GM19351 (cell line): ENCODE measurements around the gene GBP7.
"Not testable (repeated sequence)": the region's sequence is repeated elsewhere in the genome, so short reads cannot be mapped to it uniquely, and the experiment has no call there.

Experiments
- ATAC-seq: cut with Tn5 transposase; IDR thresholded peaks from one replicate; pipeline ENCODE4 v1.9.1; 2021; ENCODE audit warnings: mild to moderate bottlenecking, moderate library complexity; ENCODE audit not compliant: unreplicated experiment

The GBP7 gene, protein sequence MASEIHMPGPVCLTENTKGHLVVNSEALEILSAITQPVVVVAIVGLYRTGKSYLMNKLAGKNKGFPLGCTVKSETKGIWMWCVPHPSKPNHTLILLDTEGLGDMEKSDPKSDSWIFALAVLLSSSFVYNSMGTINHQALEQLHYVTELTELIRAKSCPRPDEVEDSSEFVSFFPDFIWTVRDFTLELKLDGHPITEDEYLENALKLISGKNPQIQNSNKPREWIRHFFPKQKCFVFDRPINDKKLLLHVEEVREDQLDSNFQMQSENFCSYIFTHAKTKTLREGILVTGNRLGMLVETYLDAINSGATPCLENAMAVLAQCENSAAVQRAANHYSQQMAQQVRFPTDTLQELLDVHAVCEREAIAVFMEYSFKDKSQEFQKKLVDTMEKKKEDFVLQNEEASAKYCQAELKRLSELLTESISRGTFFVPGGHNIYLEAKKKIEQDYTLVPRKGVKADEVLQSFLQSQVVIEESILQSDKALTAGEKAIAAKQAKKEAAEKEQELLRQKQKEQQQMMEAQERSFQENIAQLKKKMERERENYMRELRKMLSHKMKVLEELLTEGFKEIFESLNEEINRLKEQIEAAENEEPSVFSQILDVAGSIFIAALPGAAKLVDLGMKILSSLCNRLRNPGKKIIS

DNA sequence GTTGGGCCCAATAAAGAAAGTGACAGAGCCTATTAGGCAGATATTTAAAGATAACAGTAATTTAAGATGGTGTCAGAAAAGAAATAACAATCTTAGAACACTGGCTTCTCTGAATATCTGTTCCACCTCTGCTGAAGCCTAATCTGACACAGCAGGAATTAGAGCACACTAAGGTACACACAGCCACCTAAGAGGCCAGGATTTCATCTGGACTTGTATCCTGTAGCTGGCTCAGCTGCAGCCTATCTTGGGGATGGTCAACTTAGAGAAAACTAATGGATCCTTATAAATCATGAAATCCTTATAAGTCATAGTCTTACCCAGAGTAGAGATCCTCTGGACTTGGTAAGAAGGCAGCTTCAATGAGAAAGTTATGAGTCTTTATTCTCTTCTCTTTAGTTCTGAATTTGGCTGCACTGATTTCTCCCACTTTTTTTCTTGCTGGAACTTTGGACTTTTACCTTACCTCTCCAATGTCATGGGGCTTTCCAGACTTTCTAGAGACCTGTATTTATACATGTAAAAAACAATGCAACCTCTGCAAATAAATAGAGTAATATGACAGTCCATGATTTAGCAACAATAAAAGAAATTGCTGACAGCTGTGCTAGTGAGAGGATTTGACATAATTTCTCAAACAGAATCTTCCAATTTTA lies at the start of gene GBP7:
GBP7 (minus strand) TSS at position 403 of the 656 bp plus-strand sequence. CDS start 4,068 bp downstream, outside the sequence.
- ATAC-seq = no peak

DNA sequence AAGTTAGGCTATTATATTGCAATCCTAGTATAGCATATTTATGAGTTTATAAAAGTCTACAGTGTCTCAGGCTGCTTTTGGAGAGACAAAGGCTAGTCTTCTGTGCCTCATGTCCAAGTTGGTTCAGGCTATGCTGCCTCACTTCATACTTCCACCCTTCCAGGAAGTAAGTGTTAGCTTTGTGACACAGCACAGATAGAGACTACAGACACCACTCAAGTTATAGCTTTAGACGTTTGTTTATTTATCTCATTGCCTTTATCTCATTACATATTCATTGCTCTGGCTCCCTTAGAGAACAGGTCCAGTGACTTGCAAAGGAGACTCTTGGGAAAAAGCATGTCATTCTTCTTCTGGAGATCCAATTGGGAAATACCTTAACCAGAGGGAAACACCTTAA lies 45.5 kb upstream of the GBP7 start:
- no peak for ATAC-seq

DNA sequence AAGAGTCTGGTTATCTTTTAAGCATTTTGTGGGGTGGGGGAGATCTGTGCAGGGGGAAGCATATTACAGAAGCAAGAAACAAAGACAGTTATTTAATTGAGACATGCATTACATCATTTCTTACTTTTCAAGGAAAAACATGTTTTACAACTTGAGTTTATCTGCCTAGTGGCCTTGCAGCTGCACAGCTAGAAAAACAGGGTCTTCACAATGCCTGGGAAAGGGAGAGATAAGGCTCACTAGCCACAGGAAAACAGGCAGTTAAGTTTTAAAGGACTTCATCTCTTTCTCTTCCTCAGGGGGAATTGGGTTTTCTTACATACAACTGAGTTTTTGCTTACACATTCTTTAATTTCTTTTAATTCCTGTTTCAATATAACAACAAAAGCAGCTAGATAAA lies 44.0 kb upstream of the GBP7 start:
- not testable (repeated sequence) for ATAC-seq

DNA sequence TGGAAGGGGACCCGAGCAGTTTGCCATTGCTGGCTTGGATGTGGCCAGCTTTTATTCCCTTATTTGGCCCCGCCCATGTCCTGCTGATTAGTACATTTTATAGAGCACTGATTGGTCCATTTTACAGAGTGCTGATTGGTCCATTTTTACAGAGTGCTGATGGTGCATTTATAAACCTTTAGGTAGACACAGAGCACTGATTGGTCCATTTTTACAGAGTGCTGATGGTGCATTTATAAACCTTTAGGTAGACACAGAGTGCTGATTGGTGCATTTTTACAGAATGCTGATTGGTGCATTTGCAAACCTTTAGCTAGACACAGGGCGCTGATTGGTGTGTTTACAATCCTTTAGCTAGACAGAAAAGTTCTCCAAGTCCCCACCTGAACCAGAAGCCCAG lies 43.1 kb upstream of the GBP7 start:
- ATAC-seq = not testable (repeated sequence)

DNA sequence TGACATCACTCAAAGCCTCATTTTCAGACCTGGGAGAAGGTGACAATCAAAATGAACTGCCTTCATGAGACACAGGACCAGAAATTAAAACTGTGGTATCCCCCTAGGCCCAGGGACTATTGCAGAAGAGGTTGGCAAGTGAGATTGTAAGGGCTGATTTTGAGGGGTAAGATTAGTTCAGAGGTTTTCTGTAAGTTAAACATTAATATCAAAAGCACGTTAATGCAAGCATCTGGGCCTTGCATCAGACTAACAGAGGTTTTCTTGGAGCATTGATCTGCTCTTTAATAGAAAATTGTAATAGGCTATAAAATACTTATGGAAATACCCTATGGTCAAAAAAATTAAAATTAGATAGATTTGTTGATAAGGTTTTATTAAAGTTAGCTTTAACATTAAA lies 37.5 kb upstream of the GBP7 start:
- no peak for ATAC-seq

DNA sequence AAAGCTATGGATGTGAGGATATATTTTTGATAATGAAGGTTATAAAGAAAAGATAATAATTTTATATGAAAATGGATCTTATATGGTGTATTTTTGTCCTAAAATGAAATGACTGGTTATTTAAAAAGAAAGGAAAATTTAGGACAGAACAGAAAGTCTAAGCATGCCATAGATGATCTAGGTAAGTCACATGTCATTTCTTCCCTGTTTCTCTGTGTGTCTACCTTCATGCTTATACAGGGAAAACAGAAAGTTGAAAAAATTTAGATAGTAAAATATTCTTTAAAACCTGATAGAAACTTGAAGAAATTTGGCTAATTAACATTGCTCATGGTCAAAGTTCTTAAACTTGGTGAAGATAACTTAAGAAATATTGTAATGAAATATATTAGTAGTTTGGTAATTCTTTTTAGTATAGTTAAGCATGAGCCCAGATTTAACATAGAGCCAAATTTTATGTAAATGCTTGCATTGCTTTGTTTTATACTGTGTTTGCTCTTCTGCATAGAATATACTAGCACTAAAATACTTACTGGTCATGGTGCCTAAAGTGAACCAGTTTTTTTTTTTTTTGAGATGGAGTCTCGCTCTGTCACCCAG lies 35.3 kb upstream of the GBP7 start:
- no peak for ATAC-seq

DNA sequence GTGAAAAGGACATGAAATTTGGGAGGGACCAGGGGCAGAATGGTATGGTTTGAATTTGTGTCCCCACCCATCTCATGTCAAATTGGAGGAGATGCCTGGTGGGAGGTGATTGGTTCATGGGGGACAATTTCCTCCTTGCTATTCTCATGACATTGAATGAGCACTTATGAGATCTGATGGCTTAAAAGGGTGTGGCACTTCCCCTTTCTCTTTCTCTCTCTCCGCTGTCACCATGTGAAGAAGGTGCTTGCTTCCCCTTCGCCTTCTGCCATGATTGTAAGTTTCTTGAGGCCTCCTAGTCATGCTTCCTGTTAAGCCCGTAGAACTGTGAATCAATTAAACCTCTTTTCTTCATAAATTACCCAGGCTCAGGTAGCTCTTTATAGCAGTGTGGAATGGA lies 30.6 kb upstream of the GBP7 start:
- ATAC-seq = no peak

DNA sequence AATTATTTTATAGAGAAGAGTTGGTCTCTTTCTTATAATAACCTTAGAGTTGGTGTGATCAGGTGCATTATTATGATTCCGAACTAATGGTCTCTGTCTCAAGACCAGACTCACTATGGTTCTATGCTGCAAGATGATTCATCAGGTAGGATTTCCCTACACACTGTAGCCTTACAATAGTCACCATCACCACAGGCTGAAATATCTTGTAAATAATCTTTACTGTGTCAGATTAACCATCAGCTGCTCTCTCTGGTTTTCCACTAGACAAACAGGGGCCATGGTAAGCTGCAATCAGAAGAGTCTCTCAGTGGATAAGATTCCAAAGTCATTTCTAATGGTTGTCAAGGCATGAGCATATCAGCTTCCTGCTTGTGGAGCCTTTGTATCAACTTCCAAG lies 27.4 kb upstream of the GBP7 start:
- ATAC-seq = no peak

DNA sequence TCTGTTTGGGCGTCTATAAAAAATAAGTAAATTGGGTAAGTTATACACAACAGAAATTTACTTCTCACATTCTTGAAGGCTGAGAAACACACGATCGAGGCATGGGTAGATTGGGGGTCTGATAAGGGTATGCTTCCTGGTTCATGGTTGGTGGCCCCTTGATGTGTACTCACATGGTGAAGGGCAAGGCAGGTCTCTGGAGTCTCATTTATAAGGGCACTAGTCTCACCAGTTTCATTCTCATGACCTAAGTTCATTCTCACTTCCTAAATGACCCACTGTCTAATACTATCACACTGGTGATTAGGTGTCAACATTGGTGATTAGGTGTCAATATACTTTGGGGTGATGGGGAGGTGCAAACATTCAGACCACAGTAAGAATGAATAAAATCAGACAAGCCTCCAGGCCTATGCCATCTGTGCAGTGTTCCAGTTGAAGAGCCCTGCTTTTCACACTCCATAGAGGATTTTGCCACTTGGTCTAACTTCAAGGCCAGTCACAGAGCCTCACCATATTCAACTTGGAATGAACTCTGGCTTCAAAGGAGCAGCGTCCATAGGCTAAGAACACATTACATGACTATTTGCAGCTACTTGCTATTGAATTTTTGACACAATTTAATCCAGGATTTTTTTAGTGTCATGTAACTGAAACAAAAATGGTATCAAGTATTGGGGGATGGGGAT lies 25.4 kb upstream of the GBP7 start:
- peak; percentile 75 for ATAC-seq

DNA sequence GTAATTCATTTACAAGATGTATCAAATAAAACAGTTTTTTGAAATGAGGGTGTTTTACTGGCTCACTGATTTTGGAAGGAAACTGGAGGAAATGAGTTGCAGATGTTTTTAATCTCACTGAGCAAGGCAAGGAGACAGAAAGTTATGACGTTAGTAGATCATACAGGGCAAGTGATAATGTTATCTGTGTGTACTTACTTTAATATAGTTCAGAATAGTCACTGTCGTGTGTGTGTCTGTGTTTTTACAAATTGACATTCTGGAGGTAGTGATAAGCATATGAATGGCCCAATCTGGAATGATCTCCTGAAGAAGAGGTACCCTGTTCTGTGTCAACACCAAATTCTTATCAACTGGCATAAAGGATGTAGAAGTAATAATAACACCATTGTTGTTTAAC lies 24.9 kb upstream of the GBP7 start:
- ATAC-seq = no peak

DNA sequence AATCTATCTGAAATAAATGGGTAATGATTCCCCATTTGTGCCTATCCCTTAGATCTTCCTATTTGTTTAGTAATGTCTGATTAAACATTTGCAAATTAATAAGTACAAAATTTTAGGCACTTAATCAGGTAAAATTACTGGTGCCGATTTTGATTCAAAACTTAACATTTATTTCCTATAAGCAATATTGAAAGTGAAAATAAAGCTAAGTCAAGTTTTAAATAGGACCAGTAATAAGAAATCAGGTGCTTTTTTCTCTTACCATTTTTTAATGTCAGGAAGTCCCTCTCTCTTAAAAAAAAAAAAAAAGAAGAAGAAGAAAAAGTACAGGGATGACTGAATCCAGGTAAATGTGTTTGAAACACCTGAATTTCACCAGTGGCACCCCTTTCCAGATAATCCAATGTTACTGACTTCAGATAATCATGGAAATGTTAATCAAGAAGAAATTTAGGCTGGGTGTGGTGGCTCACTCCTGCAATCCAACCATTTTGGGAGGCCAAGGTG lies 23.8 kb upstream of the GBP7 start:
- ATAC-seq = no peak

DNA sequence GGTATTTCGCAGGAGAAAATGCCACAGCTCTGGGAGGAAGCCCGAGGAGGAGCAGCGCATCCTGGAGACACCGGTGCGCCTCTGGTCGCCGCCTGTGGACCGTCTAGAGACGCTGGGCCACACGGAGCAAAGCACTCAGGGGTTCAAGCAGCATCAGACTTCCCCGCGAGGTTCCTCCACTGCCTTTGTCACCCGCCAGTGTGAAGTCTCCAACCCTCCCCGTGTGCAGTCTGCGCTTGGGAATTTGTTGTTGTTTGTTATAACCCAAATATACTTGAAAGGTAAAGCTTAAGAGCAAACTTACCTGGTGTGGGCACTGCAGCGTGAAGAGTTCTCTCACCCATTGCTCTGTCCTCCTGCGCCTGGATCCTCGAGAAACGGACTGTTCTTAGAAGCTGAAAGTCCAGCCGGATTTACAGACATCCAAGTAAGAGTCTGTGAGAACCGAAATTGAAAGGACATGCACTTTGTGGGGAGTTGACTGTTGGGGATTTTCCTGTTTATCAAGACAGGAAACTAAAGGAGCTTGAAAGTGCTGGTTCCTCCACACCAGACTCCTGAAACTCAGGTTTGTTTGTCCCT lies 22.8 kb upstream of the GBP7 start, which contains the start of gene GBP4:
GBP4 (minus strand) TSS at position 452 of the 582 bp plus-strand sequence; CDS start at position 344, 108 bp downstream.
- ATAC-seq = peak; percentile 42

DNA sequence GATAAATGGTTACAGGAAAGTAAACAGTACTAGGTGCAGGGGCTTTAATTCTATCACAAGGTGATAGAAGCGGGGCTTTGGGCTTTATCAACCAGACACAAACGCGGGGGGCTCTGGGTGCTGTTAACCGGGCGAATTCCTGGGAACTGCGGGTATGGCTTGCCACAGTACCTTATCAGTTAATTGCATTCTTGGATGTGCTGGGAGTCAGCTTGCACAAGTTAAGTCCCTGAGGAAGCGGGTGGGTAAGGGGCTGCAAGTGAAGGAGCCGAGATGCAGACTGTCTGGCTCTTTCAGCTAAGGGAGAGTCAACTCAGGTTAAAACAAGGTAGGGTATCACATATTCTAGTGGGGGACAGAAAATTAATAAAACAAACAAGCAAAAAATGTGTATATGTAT lies 22.3 kb upstream of the GBP7 start:
- ATAC-seq = no peak

DNA sequence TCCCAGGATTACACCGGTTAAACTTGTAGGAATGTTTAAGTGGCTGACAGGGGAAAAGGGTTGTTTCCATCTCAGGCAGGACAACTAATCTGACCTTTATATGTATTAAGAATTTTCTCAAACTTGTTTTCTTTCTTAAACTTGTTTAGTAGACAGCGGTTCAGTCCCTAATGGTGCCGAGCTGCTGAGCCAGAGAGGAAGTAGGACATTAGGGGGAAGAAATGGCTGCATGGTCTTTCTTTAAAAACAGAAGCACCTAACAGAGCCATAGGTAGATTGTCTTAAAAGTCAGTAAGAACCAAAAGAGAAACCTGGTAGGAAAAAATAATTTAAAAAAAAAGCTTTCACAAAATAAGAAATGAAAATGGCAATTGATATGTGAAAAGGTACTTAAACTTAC lies 19.7 kb upstream of the GBP7 start:
- ATAC-seq = no peak

DNA sequence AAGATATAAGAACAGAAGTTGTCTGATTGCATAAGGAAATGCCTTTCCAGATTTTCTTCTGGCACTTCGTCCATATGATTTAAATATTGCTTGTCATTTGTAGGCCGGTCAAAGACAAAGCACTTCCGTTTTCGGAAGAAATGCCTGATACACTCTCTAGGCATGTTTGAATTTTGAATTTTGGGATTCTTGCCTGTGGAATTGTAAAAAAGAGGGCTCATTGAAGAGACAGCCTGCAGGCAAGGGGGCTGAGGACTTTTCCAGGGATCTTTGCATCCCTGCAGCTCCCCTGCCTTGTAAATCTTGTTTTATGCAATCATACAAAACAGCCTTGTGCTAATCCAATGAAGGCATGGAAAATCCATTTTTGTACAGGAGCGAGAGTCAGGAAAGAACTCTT lies 15.5 kb upstream of the GBP7 start:
- no peak for ATAC-seq

DNA sequence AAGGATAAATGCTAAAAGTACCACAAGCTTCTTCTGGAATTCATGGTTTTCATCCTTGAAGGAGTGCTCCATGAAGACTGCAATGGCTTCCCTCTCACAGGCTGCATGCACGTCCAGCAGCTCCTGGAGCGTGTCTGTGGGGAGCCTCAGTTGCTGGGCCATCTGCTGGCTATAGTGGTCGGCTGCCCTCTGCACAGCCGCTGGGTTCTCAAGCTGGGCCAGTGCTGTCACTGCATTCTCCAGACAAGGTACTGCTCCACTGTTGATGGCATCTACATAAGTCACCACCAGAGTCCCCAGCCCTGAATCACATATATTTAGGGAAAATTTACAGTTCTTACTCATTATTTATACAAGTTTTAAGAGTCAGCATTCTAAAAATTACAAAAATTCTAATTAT lies 14.2 kb upstream of the GBP7 start:
- no peak for ATAC-seq

DNA sequence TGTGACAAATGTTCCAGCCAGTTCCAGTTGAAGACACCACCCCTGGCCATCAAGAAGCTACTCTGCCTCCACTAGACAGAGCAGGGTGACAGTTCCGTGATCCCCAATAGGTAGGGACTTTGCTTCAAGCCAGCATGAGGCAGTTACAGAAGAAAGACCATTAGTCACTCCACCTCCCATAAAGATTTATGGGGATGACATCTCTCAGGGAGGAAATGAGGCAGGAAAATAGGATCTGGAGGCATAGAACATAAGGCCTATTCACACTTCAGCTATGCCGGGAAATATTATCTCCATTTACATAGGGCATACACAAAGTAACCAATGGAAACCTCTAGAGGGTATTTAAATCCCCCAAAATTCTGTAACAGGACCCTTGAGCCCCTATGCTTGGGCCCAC lies 3.5 kb upstream of the GBP7 start:
- ATAC-seq = no peak

DNA sequence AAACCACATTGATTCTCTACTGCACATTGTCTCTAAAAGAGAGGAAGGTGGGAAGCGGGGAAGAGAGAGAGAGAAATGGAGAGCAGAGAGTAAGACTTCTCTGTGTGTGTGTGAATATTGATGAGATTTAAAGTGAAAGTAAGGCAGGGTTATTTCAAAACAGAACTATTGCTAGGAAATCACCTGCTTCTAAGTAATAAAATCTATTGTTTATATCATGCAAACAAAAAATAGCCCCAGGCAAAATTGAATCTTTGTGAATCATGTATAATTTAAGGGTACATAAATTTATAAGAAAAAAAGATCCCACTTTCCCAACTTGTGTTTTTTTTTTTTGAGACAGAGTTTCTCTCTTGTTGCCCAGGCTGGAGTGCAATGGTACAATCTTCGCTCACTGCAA lies 1.2 kb upstream of the GBP7 start:
- ATAC-seq = no peak

DNA sequence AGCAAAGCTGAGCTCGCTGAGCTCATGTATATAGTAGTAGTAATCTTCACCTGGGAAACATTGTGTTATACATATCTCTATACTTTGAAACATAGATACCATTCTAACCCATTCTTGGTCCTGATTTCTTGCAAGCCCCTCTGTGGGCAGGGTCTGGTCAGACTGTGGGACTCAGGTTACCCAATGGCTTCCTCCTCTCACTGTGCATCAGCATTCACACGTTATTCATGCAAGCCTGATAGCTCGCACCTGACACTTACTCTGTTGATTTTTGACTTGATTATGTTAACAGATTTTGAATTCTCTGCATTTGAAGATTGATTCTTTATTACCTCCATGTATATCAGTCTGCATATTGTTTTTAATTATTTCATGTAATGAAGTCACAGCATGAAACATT lies 1.3 kb downstream of the GBP7 start:
- ATAC-seq = no peak

DNA sequence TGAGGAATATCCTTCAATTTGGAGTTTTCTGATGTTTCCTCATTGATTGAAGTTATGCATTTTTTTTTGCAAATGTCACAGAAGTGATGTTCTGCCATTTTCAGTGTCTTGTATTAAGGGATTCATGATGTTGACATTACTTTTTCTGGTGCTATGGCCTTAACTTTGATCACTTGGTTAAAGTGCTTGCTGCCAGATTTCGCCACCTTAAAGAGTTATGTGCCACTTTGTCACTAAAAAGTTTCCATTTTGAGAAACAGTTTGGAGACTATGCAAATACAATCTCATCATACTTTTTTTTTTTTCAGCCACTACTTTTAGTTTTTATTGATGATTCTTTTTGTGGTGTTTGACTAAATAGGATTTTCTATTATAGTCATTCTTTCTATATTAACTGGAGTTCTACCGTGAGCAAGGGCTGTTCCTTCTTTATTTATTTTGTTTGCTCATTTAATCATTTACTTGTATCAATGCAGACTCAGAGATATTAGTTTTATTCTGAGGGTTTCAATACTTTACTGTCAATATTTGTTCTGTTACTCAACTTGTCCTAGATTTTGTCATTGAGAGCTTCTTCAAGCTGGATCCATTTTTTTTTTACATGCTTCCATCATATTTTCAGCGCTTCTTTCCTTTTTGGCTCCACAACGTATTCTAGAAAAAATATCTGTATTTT lies 3.2 kb downstream of the GBP7 start:
- ATAC-seq = no peak
